Measurements from ENCODE around the gene TM4SF5.
"Not testable (repeated sequence)": the region's sequence is repeated elsewhere in the genome, so short reads cannot be mapped to it uniquely, and the experiment has no call there.

TM4SF5 gene

GRCh38 chr17:4790705-4791088 is 19.0 kb downstream of the TM4SF5 start:
- DNase-seq = no peak

- no peak for DNase-seq
Measured at GRCh38 chr17:4795168-4795567, 23.5 kb downstream of the TM4SF5 start.

- peak in 1 of 3 experiments; percentile 5 for DNase-seq
Measured at GRCh38 chr17:4796552-4796920, 24.9 kb downstream of the TM4SF5 start.

- no peak for DNase-seq
Measured at GRCh38 chr17:4800462-4801196, 28.9 kb downstream of the TM4SF5 start.

GRCh38 chr17:4802228-4802627 is 30.5 kb downstream of the TM4SF5 start, which contains the start of gene C17orf114:
Gene C17orf114, minus strand, starts transcription at chr17:4802328.
- no peak for DNase-seq

GRCh38 chr17:4806456-4806776 is 34.7 kb downstream of the TM4SF5 start:
- peak in 1 of 3 experiments; percentile 36 for DNase-seq

GRCh38 chr17:4806777-4807604 is 35.3 kb downstream of the TM4SF5 start, which contains the start of gene PLD2:
Gene PLD2, plus strand, starts transcription at chr17:4807152. Its CDS starts 621 bp downstream, at chr17:4807773.
- peak; percentile 67 to 78 (median 69) for DNase-seq

GRCh38 chr17:4807605-4808377 is 36.1 kb downstream of the TM4SF5 start:
- no peak for DNase-seq

- no peak for DNase-seq
Measured at GRCh38 chr17:4808378-4808767, 36.7 kb downstream of the TM4SF5 start.

- DNase-seq = no peak
Measured at GRCh38 chr17:4810696-4811290, 39.1 kb downstream of the TM4SF5 start.

GRCh38 chr17:4811471-4811870 is 39.8 kb downstream of the TM4SF5 start:
- DNase-seq = no peak

- DNase-seq = no peak
Measured at GRCh38 chr17:4812690-4813089, 41.0 kb downstream of the TM4SF5 start.

- no peak for DNase-seq
Measured at GRCh38 chr17:4815043-4815675, 43.5 kb downstream of the TM4SF5 start.

GRCh38 chr17:4816826-4817225 is 45.1 kb downstream of the TM4SF5 start:
- DNase-seq = no peak

- no peak for DNase-seq
Measured at GRCh38 chr17:4818276-4818675, 46.6 kb downstream of the TM4SF5 start.

- DNase-seq = no peak
Measured at GRCh38 chr17:4822835-4823234, 51.1 kb downstream of the TM4SF5 start.

GRCh38 chr17:4823373-4824089 is 51.8 kb downstream of the TM4SF5 start:
- DNase-seq = peak in 1 of 3 experiments; percentile 19

GRCh38 chr17:4827399-4827798 is 55.7 kb downstream of the TM4SF5 start:
- DNase-seq = peak in 1 of 3 experiments; percentile 3

- not testable (repeated sequence) for DNase-seq
Measured at GRCh38 chr17:4832829-4833177, 61.1 kb downstream of the TM4SF5 start.

Measured in NCI-H1417 (cell line).